Skin of body (tissue), 2 donors: ENCODE results near the gene PRICKLE2. TPM values are rescaled to one million over a fixed set of nuclear protein-coding genes. Genes with fewer than 3 reads are reported as not detected.

ENCODE experiments used
- DNase-seq: peaks from one replicate; lab custom pipeline; 2025; lab: John Stamatoyannopoulos, UW
- total RNA-seq: library from RNA; depleted of rRNA; stranded (reverse); fragments of >200 nt; gene quantifications from one replicate; pipeline ENCODE4 v1.2.3, GENCODE V29; 2014

Gene PRICKLE2
- total RNA-seq, 1 donor from 2014 or later, result 34.0 TPM

GRCh38 chr3:64133987-64134386 is 91.3 kb downstream of the PRICKLE2 start:
- no peak for DNase-seq

GRCh38 chr3:64133272-64133671 is 92.0 kb downstream of the PRICKLE2 start:
- DNase-seq, result peak; percentile 21

DNA sequence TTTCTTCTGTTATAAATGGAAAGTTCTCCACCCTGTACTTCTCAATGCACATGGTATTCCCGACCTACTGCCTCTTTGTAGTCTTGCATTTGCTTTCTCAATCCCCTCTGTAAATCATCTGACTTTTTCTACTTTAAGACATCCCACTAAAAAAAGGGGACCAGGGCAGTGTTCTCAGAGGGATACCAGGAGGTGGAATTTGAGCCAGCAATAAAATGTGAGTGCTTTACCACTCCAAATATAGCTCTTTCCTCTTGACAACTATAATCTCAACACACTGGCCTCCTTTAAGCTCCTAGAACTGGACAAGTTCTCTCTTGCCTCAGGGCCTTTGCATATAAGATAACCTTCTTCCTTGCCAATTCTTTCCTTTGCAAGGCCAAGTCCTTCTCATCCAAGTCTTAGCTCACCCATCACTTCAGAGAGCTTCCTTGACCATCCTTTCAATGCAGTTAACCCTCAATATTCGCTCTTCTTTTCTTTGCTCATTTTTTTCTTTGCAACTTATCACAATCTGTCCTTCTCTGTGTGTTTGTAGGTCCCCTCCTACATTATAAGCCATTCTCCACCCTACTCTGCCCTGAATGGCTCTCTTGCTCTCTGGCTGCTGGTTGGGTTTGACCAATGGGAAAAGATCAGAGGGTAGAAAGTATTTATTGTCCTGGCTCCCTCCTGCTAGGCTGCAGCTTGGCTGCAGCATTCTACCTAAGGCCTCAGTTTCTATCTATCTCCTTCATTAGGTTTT is 93.4 kb downstream of the PRICKLE2 start:
- DNase-seq, result no peak

DNA sequence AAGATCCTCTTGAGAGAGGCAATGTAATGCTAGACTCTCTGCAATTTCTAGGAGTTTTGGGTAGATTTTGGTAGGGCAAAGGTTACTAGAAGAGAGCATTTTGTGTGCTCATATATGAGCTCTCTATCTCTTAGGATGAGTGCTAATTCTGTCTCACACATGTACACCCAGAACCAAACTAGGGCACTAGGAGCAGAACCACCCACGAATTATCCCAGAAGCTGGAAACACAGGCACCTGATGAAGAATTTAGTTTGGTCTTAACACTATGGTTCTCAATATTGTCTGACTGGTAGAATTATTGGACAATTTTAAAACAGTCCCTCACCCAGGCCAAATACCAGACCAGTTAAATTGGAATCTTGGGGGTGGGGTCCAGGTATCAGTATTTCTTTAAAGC is 94.8 kb downstream of the PRICKLE2 start:
- DNase-seq, result no peak

- no peak for DNase-seq
These were observed 95.7 kb downstream of the PRICKLE2 start for GRCh38 chr3:64129581-64129980.

GRCh38 chr3:64129106-64129505 is 96.2 kb downstream of the PRICKLE2 start:
- no peak for DNase-seq

- no peak for DNase-seq
These were observed 99.7 kb downstream of the PRICKLE2 start for GRCh38 chr3:64125561-64125960.

DNA sequence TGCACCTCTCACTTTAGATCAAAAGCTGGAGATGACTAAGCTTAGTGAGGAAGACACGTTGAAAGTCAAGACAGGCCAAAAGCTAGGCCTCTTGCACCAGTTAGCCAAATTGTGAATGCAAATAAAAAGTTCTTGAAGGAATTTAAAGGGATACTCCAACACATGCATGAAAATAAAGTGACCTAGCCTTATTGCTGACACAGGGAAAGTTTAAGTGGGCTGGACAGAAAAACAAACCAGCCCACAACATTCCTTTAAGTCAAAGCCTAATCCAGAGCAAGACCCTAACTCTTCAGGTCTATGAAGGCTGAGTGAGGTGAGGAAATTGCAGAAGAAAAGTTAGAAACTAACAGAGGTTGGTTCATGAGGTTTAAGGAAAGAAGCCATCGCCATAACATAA is 101.3 kb downstream of the PRICKLE2 start:
- no peak for DNase-seq

DNA sequence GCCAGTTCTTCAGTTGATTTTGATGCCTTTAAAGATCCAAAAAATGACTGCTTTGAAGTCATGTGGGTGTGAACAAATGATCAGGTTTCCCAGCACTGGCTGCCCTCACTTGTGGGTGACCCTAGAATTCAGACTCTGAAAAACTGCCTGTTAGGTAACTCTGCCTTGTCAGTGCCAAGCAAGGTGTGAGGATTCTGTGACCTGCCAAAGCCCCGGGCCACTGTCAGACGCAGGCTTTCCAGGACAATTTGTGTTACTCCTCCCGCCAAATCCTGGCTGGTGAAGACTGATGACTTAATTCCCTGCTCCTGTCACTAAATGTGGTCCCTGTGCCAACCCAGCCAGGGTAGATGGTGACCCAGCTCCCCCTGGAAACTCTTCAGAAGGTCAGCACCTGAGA is 102.8 kb downstream of the PRICKLE2 start:
- no peak for DNase-seq

GRCh38 chr3:64121750-64122311 is 103.4 kb downstream of the PRICKLE2 start:
- no peak for DNase-seq

DNA sequence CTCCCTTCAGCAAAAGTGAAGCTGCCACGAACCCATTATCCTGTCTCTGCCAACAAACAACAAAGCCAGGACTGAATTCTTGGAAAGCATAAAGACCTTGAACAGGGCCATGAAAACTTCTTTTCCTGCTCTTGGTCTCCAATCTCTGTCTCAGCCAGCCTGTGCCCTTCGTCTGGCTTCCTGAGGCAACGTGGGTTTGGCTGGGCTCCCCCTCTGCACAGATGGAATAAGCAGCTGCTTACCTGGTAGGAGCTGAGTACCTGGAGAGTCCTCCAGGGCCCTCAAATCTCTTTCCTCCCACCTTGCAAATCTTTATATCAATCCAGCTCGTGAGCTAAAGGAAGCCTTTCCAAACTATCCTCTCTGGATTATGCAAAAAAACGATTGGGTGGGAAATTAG is 104.4 kb downstream of the PRICKLE2 start:
- DNase-seq, result no peak

- no peak for DNase-seq
These were observed 107.8 kb downstream of the PRICKLE2 start for GRCh38 chr3:64117483-64117882.

- DNase-seq, result no peak
These were observed 110.6 kb downstream of the PRICKLE2 start for GRCh38 chr3:64114651-64115050.

DNA sequence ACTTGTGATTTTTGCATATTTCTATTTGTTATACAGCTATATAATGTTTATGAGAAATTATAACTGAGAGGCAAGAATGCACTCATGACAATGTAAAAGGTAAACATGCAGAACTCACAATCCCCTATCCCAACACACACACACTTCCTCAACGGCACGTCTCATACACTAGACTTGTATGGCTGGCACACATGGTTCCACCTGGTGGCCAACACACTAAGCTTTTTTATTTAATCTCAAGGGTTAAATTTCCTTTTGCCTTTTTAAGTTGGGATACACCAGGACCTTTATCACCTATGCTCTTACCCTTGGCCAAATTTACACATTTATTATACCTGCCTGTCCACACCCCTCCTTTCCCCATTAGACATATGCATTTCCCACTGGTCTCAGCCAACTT is 113.4 kb downstream of the PRICKLE2 start:
- DNase-seq, result no peak

- no peak for DNase-seq
These were observed 114.2 kb downstream of the PRICKLE2 start for GRCh38 chr3:64111083-64111482.

DNA sequence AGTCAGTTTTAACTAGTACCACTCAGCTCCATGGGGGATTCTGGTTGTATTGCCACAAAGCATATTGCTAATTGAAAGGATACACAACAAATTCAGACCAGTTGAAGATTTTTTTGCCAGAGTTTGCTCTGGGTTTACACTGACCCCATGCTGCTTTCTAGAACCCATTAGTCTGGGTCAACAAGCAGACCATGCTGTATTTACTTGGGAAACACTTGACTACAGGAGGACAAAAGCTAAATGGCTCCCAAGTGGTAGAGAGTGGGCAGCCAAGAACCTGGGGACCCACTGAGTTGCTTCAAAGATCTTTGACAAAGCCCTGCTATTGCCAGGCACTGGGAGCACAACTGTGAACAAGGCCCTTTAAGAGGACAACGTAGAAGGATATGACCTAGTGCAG is 115.2 kb downstream of the PRICKLE2 start:
- DNase-seq, result no peak

DNA sequence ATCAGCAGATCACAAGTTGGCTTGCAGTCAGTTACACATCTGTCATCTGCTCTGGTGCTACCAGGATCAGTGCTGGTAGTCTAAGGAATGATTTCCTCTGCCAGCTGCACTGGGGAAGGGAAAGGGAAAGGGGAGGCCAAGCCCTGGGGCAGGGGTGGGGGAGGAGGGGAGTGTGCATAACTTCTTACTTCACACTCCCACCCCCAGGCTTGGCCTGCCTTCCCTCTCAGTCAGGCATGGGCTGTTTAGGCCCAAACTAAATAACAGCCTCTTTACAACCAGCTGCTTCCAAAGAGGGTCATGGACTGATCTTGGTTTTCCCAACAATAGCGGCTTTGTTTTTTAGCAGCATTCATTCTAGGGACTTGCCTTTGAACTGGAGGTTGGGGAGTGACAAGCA is 115.8 kb downstream of the PRICKLE2 start:
- no peak for DNase-seq

GRCh38 chr3:64108784-64109317 is 116.4 kb downstream of the PRICKLE2 start:
- no peak for DNase-seq

- DNase-seq, result no peak
These were observed 117.0 kb downstream of the PRICKLE2 start for GRCh38 chr3:64108231-64108630.

DNA sequence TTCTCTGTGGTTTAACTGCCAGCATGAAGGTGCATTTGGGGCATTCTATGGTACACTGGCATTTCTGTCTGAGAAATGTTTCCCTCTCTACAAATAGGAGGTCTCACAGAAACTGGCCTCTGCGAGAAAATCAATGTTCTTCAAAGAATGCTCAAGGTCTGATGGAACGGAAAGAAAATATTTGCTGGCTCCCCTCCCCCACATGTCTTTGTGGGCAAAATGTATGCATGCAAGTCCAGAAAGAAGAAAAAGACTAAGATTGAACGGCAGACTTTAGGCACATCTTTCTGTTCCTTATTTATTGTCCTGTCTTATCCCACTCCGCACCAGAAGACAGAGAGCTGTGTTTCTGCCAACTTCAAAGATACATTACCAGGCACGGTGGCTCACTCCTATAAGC is 118.1 kb downstream of the PRICKLE2 start:
- no peak for DNase-seq

GRCh38 chr3:64105816-64106215 is 119.5 kb downstream of the PRICKLE2 start:
- DNase-seq, result no peak

DNA sequence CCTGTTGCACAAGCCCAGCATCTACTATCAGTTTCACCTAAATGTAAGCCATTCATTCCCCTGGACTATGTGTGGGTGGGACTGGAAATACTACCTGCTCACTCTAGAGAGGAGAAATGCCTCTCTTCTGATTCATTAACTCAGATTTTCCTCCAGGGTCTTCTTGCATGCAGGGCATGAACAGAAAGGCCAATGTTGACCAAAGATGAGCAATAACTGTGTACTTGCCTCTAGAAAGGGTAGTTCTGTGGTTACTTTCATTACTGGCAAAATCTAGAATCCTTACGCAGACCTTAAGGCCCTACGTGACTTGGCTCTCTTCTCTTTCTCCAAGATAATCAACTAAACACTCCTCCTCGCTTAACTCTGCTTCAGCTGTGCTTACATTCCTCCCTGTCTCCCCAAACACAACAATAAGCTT is 120.6 kb downstream of the PRICKLE2 start:
- no peak for DNase-seq

GRCh38 chr3:64104006-64104405 is 121.3 kb downstream of the PRICKLE2 start:
- DNase-seq, result no peak
